Activated CD8-positive, alpha-beta memory T cell treated with anti-CD3 and anti-CD28 coated beads for 36 hours (primary cell): Measurements from ENCODE around the gene CHD3. TPM values are rescaled to one million over a fixed set of nuclear protein-coding genes. Genes with fewer than 3 reads are reported as not detected.

Experiments
- CTCF ChIA-PET: fragments of 350-600 bp; sonication (Branson Sonifier 250); formaldehyde crosslinking; loops from one replicate; lab custom pipeline; 2021; ENCODE audit warnings: antibody characterized with exemption; lab: Charles Lee
- POLR2A ChIA-PET: fragments of 350-600 bp; sonication (Branson Sonifier 250); formaldehyde crosslinking; loops from one replicate; lab custom pipeline; 2021; ENCODE audit warnings: antibody characterized with exemption; lab: Charles Lee
- total RNA-seq, 2 experiments: library from RNA; stranded (reverse); gene quantifications; one replicate each; pipeline ENCODE4 v1.2.3, GENCODE V29; 2021

The CHD3 gene
- total RNA-seq, 2 experiments from 2014 or later: 112 to 113 TPM

GRCh38 chr17:7903154-7904103 is 14.8 kb downstream of the CHD3 start:
- POLR2A ChIA-PET: no interaction called here
- CTCF ChIA-PET: no interaction called here

GRCh38 chr17:7909089-7909488 is 20.5 kb downstream of the CHD3 start:
- ChIA-PET CTCF (no interaction called here), POLR2A (no interaction called here)

- ChIA-PET POLR2A (no interaction called here), CTCF (interaction anchor here (1.0 to 1.3 kb wide), 2 partner anchors 78 to 80 kb away, joined by 3 to 4 read pairs; no protein-coding TSS in a partner anchor)
These were observed 21.7 kb downstream of the CHD3 start for GRCh38 chr17:7910281-7910680.

- CTCF ChIA-PET: interaction anchor here (1.0 to 1.3 kb wide), 2 partner anchors 78 to 79 kb away, joined by 3 to 4 read pairs; no protein-coding TSS in a partner anchor
- POLR2A ChIA-PET: no interaction called here
These were observed 22.1 kb downstream of the CHD3 start for GRCh38 chr17:7910711-7911110.

GRCh38 chr17:7911116-7911515 is 22.5 kb downstream of the CHD3 start:
- POLR2A ChIA-PET: interaction anchor here (0.6 kb wide), 1 partner anchor 208 kb away, joined by 4 read pairs; no protein-coding TSS in a partner anchor

GRCh38 chr17:7912927-7913524 is 24.4 kb downstream of the CHD3 start:
- POLR2A ChIA-PET: interaction anchor here (0.6 to 0.9 kb wide), 3 partner anchors 16 to 77 kb away, joined by 3 to 4 read pairs (median 3); no protein-coding TSS in a partner anchor
- CTCF ChIA-PET: interaction anchor here (0.6 to 2.8 kb wide), 23 partner anchors 13 to 169 kb away, joined by 3 to 39 read pairs (median 3); partner anchors contain the start of genes CYB5D1 and NAA38

More at GRCh38 chr17:7911116-7911515, 22.5 kb downstream of the CHD3 start:
- CTCF ChIA-PET: interaction anchor here (1.0 to 1.3 kb wide), 2 partner anchors 77 to 79 kb away, joined by 3 to 4 read pairs; no protein-coding TSS in a partner anchor

GRCh38 chr17:7915179-7915610 is 26.6 kb downstream of the CHD3 start:
- CTCF ChIA-PET: interaction anchor here (0.5 to 3.5 kb wide), 12 partner anchors 11 to 224 kb away, joined by 3 to 34 read pairs (median 3); partner anchors contain the start of genes CNTROB and TRAPPC1

GRCh38 chr17:7915611-7916384 is 27.2 kb downstream of the CHD3 start, which contains the start of gene RNF227:
TSS of gene RNF227 (minus strand) at chr17:7916289. CDS start at chr17:7916195, 94 bp downstream.
- CTCF ChIA-PET: interaction anchor here (0.8 to 3.5 kb wide), 13 partner anchors 10 to 224 kb away, joined by 3 to 34 read pairs (median 3); partner anchors contain the start of genes CNTROB and TRAPPC1
- POLR2A ChIA-PET: interaction anchor here (0.8 to 2.5 kb wide), 6 partner anchors 14 to 158 kb away, joined by 3 to 15 read pairs (median 4); partner anchors contain the start of genes CNTROB, KCNAB3, NAA38 and TRAPPC1

More at GRCh38 chr17:7915179-7915610, 26.6 kb downstream of the CHD3 start:
- POLR2A ChIA-PET: interaction anchor here (1.2 to 2.5 kb wide), 5 partner anchors 14 to 159 kb away, joined by 3 to 15 read pairs (median 4); partner anchors contain the start of genes CNTROB, KCNAB3 and TRAPPC1

- CTCF ChIA-PET: interaction anchor here (1.0 to 3.5 kb wide), 9 partner anchors 15 to 223 kb away, joined by 3 to 34 read pairs (median 3); partner anchors contain the start of genes CNTROB and TRAPPC1
- POLR2A ChIA-PET: interaction anchor here (0.8 to 2.5 kb wide), 6 partner anchors 13 to 158 kb away, joined by 3 to 15 read pairs (median 4); partner anchors contain the start of genes CNTROB, KCNAB3, NAA38 and TRAPPC1
These were observed 27.7 kb downstream of the CHD3 start for GRCh38 chr17:7916385-7916682.

- CTCF ChIA-PET: interaction anchor here (1.2 to 3.5 kb wide), 6 partner anchors 16 to 162 kb away, joined by 3 to 34 read pairs (median 3); no protein-coding TSS in a partner anchor
- POLR2A ChIA-PET: interaction anchor here (2.5 kb wide), 1 partner anchor 16 kb away, joined by 15 read pairs; the partner anchor contains the start of genes CNTROB and TRAPPC1
These were observed 28.2 kb downstream of the CHD3 start for GRCh38 chr17:7916808-7917207.

GRCh38 chr17:7922269-7922844 is 33.8 kb downstream of the CHD3 start:
- POLR2A ChIA-PET: interaction anchor here (1.0 kb wide), 1 partner anchor 10 kb away, joined by 3 read pairs; the partner anchor contains the start of genes CNTROB and TRAPPC1
- CTCF ChIA-PET: interaction anchor here (0.5 to 2.7 kb wide), 3 partner anchors 10 to 222 kb away, joined by 4 to 14 read pairs (median 6); partner anchors contain the start of genes CNTROB and TRAPPC1

GRCh38 chr17:7922845-7923628 is 34.4 kb downstream of the CHD3 start:
- POLR2A ChIA-PET: no interaction called here
- CTCF ChIA-PET: interaction anchor here (0.5 to 2.7 kb wide), 3 partner anchors 9 to 222 kb away, joined by 4 to 14 read pairs (median 6); partner anchors contain the start of genes CNTROB and TRAPPC1

GRCh38 chr17:7927596-7927995 is 39.0 kb downstream of the CHD3 start:
- ChIA-PET CTCF (interaction anchor here (0.9 kb wide), 1 partner anchor 10 kb away, joined by 3 read pairs; no protein-coding TSS in a partner anchor), POLR2A (no interaction called here)

- POLR2A ChIA-PET: interaction anchor here (0.6 kb wide), 2 partner anchors 14 to 49 kb away, joined by 3 to 6 read pairs; partner anchors contain the start of gene RNF227
- CTCF ChIA-PET: interaction anchor here (0.9 to 1.3 kb wide), 5 partner anchors 13 to 67 kb away, joined by 3 to 4 read pairs (median 3); no protein-coding TSS in a partner anchor
These were observed 40.8 kb downstream of the CHD3 start, which contains the start of gene KCNAB3 for GRCh38 chr17:7929158-7930023. TSS of gene KCNAB3 (minus strand) at chr17:7929856. CDS start at chr17:7929435, 421 bp downstream.
